Naive thymus-derived CD4-positive, alpha-beta T cell (primary cell): ENCODE results near the gene DPP10. TPM values are rescaled to one million over a fixed set of nuclear protein-coding genes. Genes with fewer than 3 reads are reported as not detected.
"Not testable (repeated sequence)": the region's sequence is repeated elsewhere in the genome, so short reads cannot be mapped to it uniquely, and the experiment has no call there.

ENCODE experiments used
- ATAC-seq: fragments of 150-1000 bp; cut with Tn5 transposase; 2 replicates; pipeline ENCODE4 v1.10.0; 2021; ENCODE audit warnings: mild to moderate bottlenecking, moderate library complexity
- CTCF ChIA-PET: fragments of 350-600 bp; sonication (Branson Sonifier 250); formaldehyde crosslinking; loops from one replicate; lab custom pipeline; 2021; ENCODE audit warnings: antibody characterized with exemption; lab: Charles Lee
- POLR2A ChIA-PET: fragments of 350-600 bp; sonication (Branson Sonifier 250); formaldehyde crosslinking; loops from one replicate; lab custom pipeline; 2021; ENCODE audit warnings: antibody characterized with exemption, inconsistent platforms; lab: Charles Lee
- DNase-seq, 9 donors: peaks; one replicate each; pipeline versions ENCODE4 v3.0.0 to v3.0.0-alpha.2; 2020 to 2022; ENCODE audit warnings: mixed read lengths in 1 of 9
- H3K27ac ChIP-seq: one replicate; pipeline ENCODE4 v1.7.0; 2013; ENCODE audit warnings: mild to moderate bottlenecking, low read depth, low read length, moderate library complexity
- H3K27me3 ChIP-seq, 2 donors: one replicate each; pipeline ENCODE4 v1.7.0; 2013; ENCODE audit warnings: low read length in 2 of 2, mild to moderate bottlenecking in 2 of 2, moderate library complexity in 2 of 2; ENCODE audit not compliant: control insufficient read depth in 2 of 2, insufficient read depth in 2 of 2
- H3K36me3 ChIP-seq, 3 experiments: 1 replicate in 2 of 3; 2 replicates in 1 of 3; pipeline ENCODE4 v1.7.0; 2013; ENCODE audit warnings: low read length in 3 of 3, mild to moderate bottlenecking in 3 of 3, moderate library complexity in 1 of 3; ENCODE audit not compliant: insufficient read depth in 3 of 3, control insufficient read depth in 2 of 3
- H3K4me1 ChIP-seq, 2 donors: one replicate each; pipeline ENCODE4 v1.7.0; 2013; ENCODE audit warnings: low read length in 2 of 2, mild to moderate bottlenecking in 2 of 2, moderate library complexity in 1 of 2; ENCODE audit not compliant: control insufficient read depth in 2 of 2, insufficient read depth in 2 of 2
- H3K4me3 ChIP-seq: 2 replicates; pipeline ENCODE4 v1.7.0; 2013; ENCODE audit warnings: mild to moderate bottlenecking, low read length
- H3K9me3 ChIP-seq, 3 experiments: 1 replicate in 2 of 3; 2 replicates in 1 of 3; pipeline ENCODE4 v1.7.0; 2013; ENCODE audit warnings: low read length in 3 of 3; ENCODE audit not compliant: control insufficient read depth in 2 of 3
- H3K27ac Mint-ChIP-seq, 9 donors: one replicate each; pipeline ENCODE4 v1.8.0; 2020 to 2022; ENCODE audit warnings: mixed read lengths in 9 of 9, mild to moderate bottlenecking in 8 of 9, moderate library complexity in 5 of 9, inconsistent platforms in 2 of 9
- H3K27me3 Mint-ChIP-seq, 5 donors: one replicate each; pipeline ENCODE4 v1.8.0; 2021 to 2022; ENCODE audit warnings: mixed read lengths in 5 of 5, mild to moderate bottlenecking in 1 of 5
- H3K36me3 Mint-ChIP-seq, 5 donors: one replicate each; pipeline ENCODE4 v1.8.0; 2020 to 2022; ENCODE audit warnings: mixed read lengths in 5 of 5, mild to moderate bottlenecking in 3 of 5, inconsistent platforms in 1 of 5
- H3K4me1 Mint-ChIP-seq, 7 donors: one replicate each; pipeline ENCODE4 v1.8.0; 2020 to 2022; ENCODE audit warnings: mixed read lengths in 7 of 7, mild to moderate bottlenecking in 3 of 7, inconsistent platforms in 1 of 7
- H3K4me3 Mint-ChIP-seq, 10 donors: one replicate each; pipeline ENCODE4 v1.8.0; 2020 to 2022; ENCODE audit warnings: mild to moderate bottlenecking in 10 of 10, mixed read lengths in 10 of 10, moderate library complexity in 6 of 10, inconsistent platforms in 2 of 10
- H3K9me3 Mint-ChIP-seq, 11 donors: one replicate each; pipeline ENCODE4 v1.8.0; 2020 to 2022; ENCODE audit warnings: mixed read lengths in 11 of 11, mild to moderate bottlenecking in 4 of 11, inconsistent platforms in 1 of 11, moderate library complexity in 1 of 11
- intact Hi-C, 2 donors: fragments of 100-400 bp; cut with micrococcal nuclease; formaldehyde crosslinking; loops; one replicate each; pipeline ENCODE4 v1.15.1; 2023
- polyA plus RNA-seq, 2 donors: library from polyadenylated mRNA; unstranded; fragments of 300-500 nt; fragmentation: Illumina TruSeq; gene quantifications; one replicate each; pipeline ENCODE4 v1.2.3, GENCODE V29; 2021
- total RNA-seq, 6 experiments: library from RNA in 5 of 6; stranded (reverse) in 5 of 6; gene quantifications; 1 replicate in 5 of 6; 2 replicates in 1 of 6; pipeline ENCODE4 v1.2.3 and lab custom pipeline; 2021 to 2026

DPP10 gene
- total and polyA plus RNA-seq, 7 experiments from 2014 or later: not detected

DNA sequence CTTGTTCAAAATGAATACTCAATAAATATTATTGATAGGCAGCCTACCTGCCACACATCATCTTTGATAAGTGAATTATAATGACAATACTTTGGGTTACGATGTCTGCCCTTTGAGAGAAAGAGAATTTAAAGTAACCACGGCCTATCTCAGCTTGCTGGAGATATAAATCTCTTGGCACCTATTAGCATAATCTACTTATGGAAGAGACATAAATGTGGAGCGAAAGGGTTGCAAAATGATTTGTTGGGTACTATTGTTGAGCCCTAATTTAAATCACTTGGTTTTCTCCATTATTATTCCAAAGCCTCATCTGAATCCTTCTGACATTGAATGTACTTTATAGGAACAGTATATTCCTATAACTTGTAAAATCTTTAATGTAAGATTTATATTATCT lies 520.1 kb downstream of the DPP10 start:
- H3K36me3 ChIP-seq: no peaks in the 10 kb centered on the region
- ATAC-seq (no peak), DNase-seq (no peak)
- Mint-ChIP-seq H3K36me3 (no peaks in the 10 kb centered on the region), H3K27me3 (no peaks in the 10 kb centered on the region), H3K9me3 (peaks cover 0 to 18% (median 2%) of the 10 kb centered on the region in 11 donors), H3K4me1 (peaks cover 0 to 2% (median 0%) of the 10 kb centered on the region in 7 donors), H3K4me3 (no peak overlapping the region), H3K27ac (no peak overlapping the region)
- H3K27me3 ChIP-seq: no peaks in the 10 kb centered on the region
- H3K27ac ChIP-seq: no peak overlapping the region
- POLR2A ChIA-PET: no interaction called here
- intact Hi-C loops: no loop called here
- H3K9me3 ChIP-seq: no peaks in the 10 kb centered on the region
- no peak overlapping the region for H3K4me3 ChIP-seq
- CTCF ChIA-PET: no interaction called here
- no peaks in the 10 kb centered on the region for H3K4me1 ChIP-seq

DNA sequence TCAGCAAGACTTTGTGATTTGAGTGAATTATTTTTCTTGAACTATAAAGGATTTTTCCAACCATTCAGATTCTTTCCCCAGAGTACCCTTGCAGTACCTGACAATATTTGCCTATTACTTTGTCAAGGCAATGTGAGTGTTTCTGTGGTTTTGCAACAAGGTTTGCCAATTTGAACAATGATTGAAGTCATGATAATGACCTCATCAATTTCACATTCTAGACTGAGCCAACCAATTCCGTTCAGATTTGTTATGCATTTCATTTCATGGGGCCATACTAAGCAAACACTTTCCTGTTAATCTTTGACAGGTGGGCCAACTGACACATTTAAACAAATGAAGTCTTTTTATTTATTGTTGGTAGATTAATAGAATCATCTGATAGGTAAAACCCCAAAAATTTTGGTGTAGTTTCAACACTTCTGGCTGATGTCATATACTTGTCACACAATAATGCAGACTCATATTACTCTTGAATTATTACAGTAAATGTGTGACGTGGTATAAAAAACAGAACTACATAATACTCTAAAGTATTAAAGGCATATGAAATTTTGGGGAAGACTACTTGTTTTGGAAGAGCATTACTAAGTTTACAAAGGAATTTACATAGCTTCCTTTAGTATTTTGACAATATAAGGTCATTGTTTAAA lies 526.4 kb downstream of the DPP10 start:
- Mint-ChIP-seq H3K27ac (no peak overlapping the region), H3K27me3 (no peaks in the 10 kb centered on the region), H3K9me3 (peaks cover 0 to 14% (median 0%) of the 10 kb centered on the region in 11 donors), H3K4me1 (peaks cover 0 to 2% (median 0%) of the 10 kb centered on the region in 7 donors), H3K4me3 (no peak overlapping the region), H3K36me3 (no peaks in the 10 kb centered on the region)
- Histone ChIP-seq H3K36me3 (no peaks in the 10 kb centered on the region), H3K9me3 (no peaks in the 10 kb centered on the region), H3K4me1 (no peaks in the 10 kb centered on the region), H3K4me3 (no peak overlapping the region), H3K27me3 (no peaks in the 10 kb centered on the region), H3K27ac (no peak overlapping the region)
- ATAC-seq (no peak), DNase-seq (no peak)
- ChIA-PET POLR2A (no interaction called here), CTCF (no interaction called here)
- intact Hi-C loops: no loop called here

DNA sequence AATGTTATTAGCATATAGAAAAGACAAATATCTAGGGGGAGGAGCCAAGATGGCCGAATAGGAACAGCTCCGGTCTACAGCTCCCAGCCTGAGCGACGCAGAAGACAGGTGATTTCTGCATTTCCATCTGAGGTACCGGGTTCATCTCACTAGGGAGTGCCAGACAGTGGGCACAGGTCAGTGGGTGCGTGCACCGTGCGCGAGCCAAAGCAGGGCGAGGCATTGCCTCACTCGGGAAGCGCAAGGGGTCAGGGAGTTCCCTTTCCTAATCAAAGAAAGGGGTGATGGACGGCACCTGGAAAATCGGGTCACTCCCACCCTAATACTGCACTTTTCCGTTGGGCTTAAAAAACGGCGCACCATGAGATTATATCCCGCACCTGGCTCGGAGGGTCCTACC lies 561.9 kb downstream of the DPP10 start:
- H3K4me3 Mint-ChIP-seq, H3K36me3 ChIP-seq, H3K27me3 ChIP-seq, DNase-seq, H3K36me3 Mint-ChIP-seq, H3K4me3 ChIP-seq, ATAC-seq, CTCF ChIA-PET, H3K27ac Mint-ChIP-seq, H3K4me1 Mint-ChIP-seq, H3K9me3 ChIP-seq, intact Hi-C loops, H3K27ac ChIP-seq, H3K27me3 Mint-ChIP-seq, H3K9me3 Mint-ChIP-seq, H3K4me1 ChIP-seq, POLR2A ChIA-PET: not testable (repeated sequence)

DNA sequence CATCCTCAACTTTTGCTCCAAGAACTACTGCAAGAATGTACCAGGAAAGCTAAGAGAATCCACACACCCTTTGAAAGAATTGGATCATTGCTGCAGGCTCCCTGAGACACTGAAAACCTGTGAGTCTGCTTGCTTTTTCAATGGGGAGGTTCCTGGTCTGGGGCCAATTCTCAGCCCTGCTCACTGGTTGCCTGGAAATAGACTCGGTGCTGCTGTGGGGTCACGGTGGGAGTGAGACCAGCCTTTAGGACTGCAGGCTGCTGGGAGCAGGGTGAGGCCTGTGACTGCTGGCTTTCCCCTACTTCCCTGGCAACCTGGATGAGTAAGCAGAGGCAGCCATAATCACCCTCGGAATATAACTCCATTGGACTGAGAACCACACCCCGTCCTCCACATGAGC lies 569.3 kb downstream of the DPP10 start:
- CTCF ChIA-PET: no interaction called here

GRCh38 chr2:115022013-115022412 lies 579.6 kb downstream of the DPP10 start:
- H3K36me3 ChIP-seq, H3K36me3 Mint-ChIP-seq, intact Hi-C loops, DNase-seq, H3K4me3 ChIP-seq, H3K27ac ChIP-seq, H3K27ac Mint-ChIP-seq, H3K27me3 Mint-ChIP-seq, H3K4me1 Mint-ChIP-seq, POLR2A ChIA-PET, H3K9me3 ChIP-seq, CTCF ChIA-PET, H3K4me3 Mint-ChIP-seq, H3K27me3 ChIP-seq, H3K4me1 ChIP-seq, ATAC-seq: not testable (repeated sequence)
- H3K9me3 Mint-ChIP-seq: peaks cover 0 to 27% (median 18%) of the 10 kb centered on the region in 11 donors

More for the DNA sequence above, 569.3 kb downstream of the DPP10 start:
- POLR2A ChIA-PET: no interaction called here
- H3K4me1 ChIP-seq: no peaks in the 10 kb centered on the region
- DNase-seq: no peak
- H3K36me3 Mint-ChIP-seq: no peaks in the 10 kb centered on the region
- peaks cover 0 to 41% (median 8%) of the 10 kb centered on the region in 11 donors for H3K9me3 Mint-ChIP-seq
- H3K27ac Mint-ChIP-seq: no peak overlapping the region
- H3K27me3 Mint-ChIP-seq: no peaks in the 10 kb centered on the region
- no peak overlapping the region for H3K4me3 ChIP-seq
- no peaks in the 10 kb centered on the region for H3K4me1 Mint-ChIP-seq
- no peak overlapping the region for H3K4me3 Mint-ChIP-seq
- no peak for ATAC-seq
- H3K27ac ChIP-seq: no peak overlapping the region
- intact Hi-C loops: no loop called here
- H3K9me3 ChIP-seq: no peaks in the 10 kb centered on the region
- H3K27me3 ChIP-seq: no peaks in the 10 kb centered on the region
- no peaks in the 10 kb centered on the region for H3K36me3 ChIP-seq

DNA sequence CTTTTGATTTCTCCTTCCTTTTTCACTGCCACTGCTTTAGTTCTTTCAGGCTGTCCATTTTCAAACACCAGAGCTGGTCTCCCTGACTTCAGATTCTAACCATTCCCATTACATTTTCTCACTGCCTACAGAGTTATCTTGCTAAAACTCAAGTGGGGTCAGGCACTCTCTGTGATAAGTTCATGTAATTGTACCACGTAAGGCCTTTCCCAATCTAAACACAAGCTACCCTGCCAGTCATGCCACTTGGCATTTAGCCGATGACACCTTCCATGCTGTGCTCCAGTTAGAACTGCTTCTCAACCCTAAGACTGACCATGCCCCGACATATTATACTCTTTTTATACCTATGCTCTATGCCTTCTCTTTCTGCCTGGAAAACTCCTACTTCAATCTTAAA lies 592.4 kb downstream of the DPP10 start:
- no peak overlapping the region for H3K4me3 Mint-ChIP-seq
- CTCF ChIA-PET: no interaction called here
- H3K36me3 ChIP-seq: no peaks in the 10 kb centered on the region

GRCh38 chr2:115036818-115037217 lies 594.4 kb downstream of the DPP10 start:
- DNase-seq: no peak
- intact Hi-C loops: no loop called here
- no peak overlapping the region for H3K4me3 ChIP-seq
- Mint-ChIP-seq H3K9me3 (peaks cover 0 to 18% (median 7%) of the 10 kb centered on the region in 11 donors), H3K27ac (no peak overlapping the region), H3K27me3 (no peaks in the 10 kb centered on the region), H3K4me3 (no peak overlapping the region), H3K4me1 (no peaks in the 10 kb centered on the region), H3K36me3 (no peaks in the 10 kb centered on the region)
- H3K36me3 ChIP-seq: no peaks in the 10 kb centered on the region
- POLR2A ChIA-PET: no interaction called here
- no peak for ATAC-seq
- no peaks in the 10 kb centered on the region for H3K27me3 ChIP-seq
- H3K27ac ChIP-seq: no peak overlapping the region
- CTCF ChIA-PET: no interaction called here
- no peaks in the 10 kb centered on the region for H3K4me1 ChIP-seq
- no peaks in the 10 kb centered on the region for H3K9me3 ChIP-seq

More for the DNA sequence above, 592.4 kb downstream of the DPP10 start:
- no peak for ATAC-seq
- Histone ChIP-seq H3K9me3 (no peaks in the 10 kb centered on the region), H3K4me1 (no peaks in the 10 kb centered on the region), H3K4me3 (no peak overlapping the region), H3K27ac (no peak overlapping the region), H3K27me3 (no peaks in the 10 kb centered on the region)
- no peak for DNase-seq
- H3K36me3 Mint-ChIP-seq: no peaks in the 10 kb centered on the region
- H3K4me1 Mint-ChIP-seq: no peaks in the 10 kb centered on the region
- H3K27ac Mint-ChIP-seq: no peak overlapping the region
- POLR2A ChIA-PET: no interaction called here
- peaks cover 5 to 28% (median 8%) of the 10 kb centered on the region in 11 donors for H3K9me3 Mint-ChIP-seq
- no peaks in the 10 kb centered on the region for H3K27me3 Mint-ChIP-seq
- intact Hi-C loops: no loop called here
